ENCODE measurements around the gene CLEC14A.

CLEC14A gene

GRCh38 chr14:38255673-38256532 is at the start of gene CLEC14A:
CLEC14A (minus strand) TSS chr14:38256093; CDS start chr14:38256022, 71 bp downstream.
- peak; percentile 41 for DNase-seq (ENCODE audit: low spot score)

GRCh38 chr14:38302966-38303365 is 47.1 kb upstream of the CLEC14A start:
- DNase-seq (ENCODE audit: low spot score) = no peak

- no peak for DNase-seq (ENCODE audit: low spot score)
These were observed 46.1 kb upstream of the CLEC14A start for GRCh38 chr14:38302034-38302433.

GRCh38 chr14:38297681-38298080 is 41.8 kb upstream of the CLEC14A start:
- no peak for DNase-seq (ENCODE audit: low spot score)

GRCh38 chr14:38291681-38292467 is 36.0 kb upstream of the CLEC14A start:
- DNase-seq (ENCODE audit: low spot score) = no peak

GRCh38 chr14:38290601-38291188 is 34.8 kb upstream of the CLEC14A start:
- peak; percentile 61 for DNase-seq (ENCODE audit: low spot score)

- no peak for DNase-seq (ENCODE audit: low spot score)
These were observed 30.6 kb upstream of the CLEC14A start for GRCh38 chr14:38286452-38286851.

GRCh38 chr14:38285962-38286361 is 30.1 kb upstream of the CLEC14A start:
- no peak for DNase-seq (ENCODE audit: low spot score)

- no peak for DNase-seq (ENCODE audit: low spot score)
These were observed 27.0 kb upstream of the CLEC14A start for GRCh38 chr14:38282936-38283335.

GRCh38 chr14:38280081-38280480 is 24.2 kb upstream of the CLEC14A start:
- DNase-seq (ENCODE audit: low spot score) = no peak

- DNase-seq (ENCODE audit: low spot score) = no peak
These were observed 23.7 kb upstream of the CLEC14A start for GRCh38 chr14:38279572-38279971.

- no peak for DNase-seq (ENCODE audit: low spot score)
These were observed 22.1 kb upstream of the CLEC14A start for GRCh38 chr14:38278035-38278434.

- DNase-seq (ENCODE audit: low spot score) = no peak
These were observed 7.0 kb upstream of the CLEC14A start for GRCh38 chr14:38262844-38263243.

- no peak for DNase-seq (ENCODE audit: low spot score)
These were observed 5.7 kb upstream of the CLEC14A start for GRCh38 chr14:38261620-38262019.

GRCh38 chr14:38257507-38257906 is 1.6 kb upstream of the CLEC14A start:
- no peak for DNase-seq (ENCODE audit: low spot score)

- no peak for DNase-seq (ENCODE audit: low spot score)
These were observed 594 bp upstream of the CLEC14A start for GRCh38 chr14:38256533-38256840.

GRCh38 chr14:38255408-38255672 is 553 bp downstream of the CLEC14A start:
- DNase-seq (ENCODE audit: low spot score) = peak; percentile 24

GRCh38 chr14:38254571-38255407 is 1.1 kb downstream of the CLEC14A start:
- DNase-seq (ENCODE audit: low spot score) = peak; percentile 14

GRCh38 chr14:38253676-38254075 is 2.2 kb downstream of the CLEC14A start:
- DNase-seq (ENCODE audit: low spot score) = no peak

GRCh38 chr14:38252066-38252710 is 3.7 kb downstream of the CLEC14A start:
- no peak for DNase-seq (ENCODE audit: low spot score)

GRCh38 chr14:38250331-38250730 is 5.6 kb downstream of the CLEC14A start:
- DNase-seq (ENCODE audit: low spot score) = no peak
